Measurements from ENCODE around the gene ARAP1. TPM values are rescaled to one million over a fixed set of nuclear protein-coding genes. Genes with fewer than 3 reads are reported as not detected.

Gene ARAP1
- total RNA-seq, 1 donor from 2014 or later: 106 TPM

DNA sequence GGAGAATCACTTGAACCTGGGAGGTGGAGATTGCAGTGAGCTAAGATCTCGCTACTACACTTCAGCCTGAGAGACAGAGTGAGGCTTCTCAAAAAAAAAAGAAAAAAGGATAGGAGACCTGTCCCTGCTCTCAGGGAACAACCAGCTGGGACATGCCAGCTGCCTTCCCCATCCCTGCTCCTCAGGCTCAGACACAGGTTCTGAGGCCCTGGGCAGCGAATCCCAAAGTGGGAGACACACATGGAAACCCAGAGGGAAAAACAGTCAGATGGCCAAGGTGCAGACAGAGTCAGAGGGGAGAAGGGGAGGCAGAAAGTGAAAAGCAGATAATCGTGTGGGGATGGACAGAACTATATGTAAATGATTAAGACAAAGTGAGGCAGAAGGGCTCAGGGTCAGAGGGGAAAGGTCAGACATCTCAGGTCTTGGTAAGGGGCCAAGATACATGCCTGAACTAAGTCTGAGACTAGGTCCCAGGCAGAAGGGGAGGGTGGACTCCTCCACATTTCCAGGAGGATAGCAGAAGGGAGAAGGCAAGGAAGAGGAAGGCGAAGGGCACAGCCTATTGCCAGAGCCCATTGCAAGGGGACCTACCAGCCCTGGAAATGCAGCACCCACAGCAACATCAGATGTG lies 27.4 kb upstream of the ARAP1 start:
- no peak for DNase-seq

DNA sequence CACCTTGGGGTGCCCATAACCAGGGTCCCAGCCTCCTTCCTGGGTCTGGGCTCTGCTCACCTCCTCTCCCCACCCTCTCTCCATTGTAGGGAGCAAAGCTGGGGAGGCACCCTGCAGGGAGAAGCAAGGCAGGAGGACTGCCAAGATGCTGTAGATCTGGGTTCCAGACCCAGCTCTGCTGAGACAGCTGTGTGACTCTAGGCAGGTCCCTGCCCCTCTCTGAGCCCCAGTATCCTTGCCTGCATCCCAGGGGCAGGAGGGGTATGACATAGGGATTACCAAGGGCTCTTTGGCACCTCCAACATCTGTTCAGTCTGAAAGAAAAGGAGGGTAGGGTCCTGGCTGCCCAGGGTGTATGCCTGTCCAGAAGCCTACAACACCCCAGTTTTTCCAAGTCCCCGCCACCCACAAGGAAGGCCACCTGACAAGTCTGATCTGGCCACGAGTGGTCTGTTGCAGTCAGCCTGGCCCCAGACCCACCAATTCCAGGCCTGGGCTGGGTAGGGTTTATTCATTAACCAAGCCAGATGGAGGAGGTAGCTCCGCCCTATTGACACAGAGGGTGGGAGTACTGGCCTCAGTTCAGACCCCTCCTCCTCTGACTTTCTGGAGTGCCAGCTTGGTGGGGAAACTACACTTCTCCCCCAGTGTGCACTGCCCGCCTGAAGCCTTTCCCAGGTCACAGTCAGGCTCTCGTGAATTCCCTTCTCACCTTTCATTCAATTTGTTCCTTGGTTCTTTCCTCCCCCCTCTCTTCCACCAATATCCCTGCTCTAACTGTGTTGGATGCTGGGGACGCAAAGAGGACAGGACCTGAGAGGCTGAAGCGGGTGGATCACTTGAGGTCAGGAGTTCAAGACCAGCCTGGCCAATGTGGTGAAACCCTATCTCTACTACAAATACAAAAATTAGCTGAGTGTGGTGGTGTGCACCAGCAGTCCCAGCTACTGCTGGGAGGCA lies 26.6 kb upstream of the ARAP1 start:
- no peak for DNase-seq

DNA sequence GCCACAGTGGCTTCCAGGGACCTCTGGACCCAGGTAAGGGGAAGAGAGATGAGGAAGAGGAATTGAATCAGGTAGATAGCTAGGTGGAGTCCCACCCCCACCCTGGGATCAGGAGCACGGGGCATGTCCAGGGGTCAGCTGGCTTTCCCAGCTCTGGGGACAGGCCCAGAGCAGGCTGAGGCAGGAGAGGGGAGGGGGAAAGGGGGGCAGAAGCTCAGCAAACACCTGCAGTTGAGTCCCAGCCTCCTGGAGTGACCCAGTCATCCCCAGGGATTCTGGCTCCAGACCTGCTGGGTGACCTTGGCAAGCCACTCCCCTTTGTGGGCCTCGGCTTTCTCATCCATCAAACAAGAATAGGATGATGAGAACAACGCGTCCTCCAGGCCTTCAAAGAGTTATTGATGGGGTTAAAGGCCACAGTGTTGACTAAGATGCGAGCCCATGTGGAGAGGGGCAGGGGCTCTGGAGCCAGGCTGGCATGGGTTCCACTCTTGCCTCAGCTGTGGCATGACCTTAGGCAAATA lies 25.6 kb upstream of the ARAP1 start:
- DNase-seq: no peak

DNA sequence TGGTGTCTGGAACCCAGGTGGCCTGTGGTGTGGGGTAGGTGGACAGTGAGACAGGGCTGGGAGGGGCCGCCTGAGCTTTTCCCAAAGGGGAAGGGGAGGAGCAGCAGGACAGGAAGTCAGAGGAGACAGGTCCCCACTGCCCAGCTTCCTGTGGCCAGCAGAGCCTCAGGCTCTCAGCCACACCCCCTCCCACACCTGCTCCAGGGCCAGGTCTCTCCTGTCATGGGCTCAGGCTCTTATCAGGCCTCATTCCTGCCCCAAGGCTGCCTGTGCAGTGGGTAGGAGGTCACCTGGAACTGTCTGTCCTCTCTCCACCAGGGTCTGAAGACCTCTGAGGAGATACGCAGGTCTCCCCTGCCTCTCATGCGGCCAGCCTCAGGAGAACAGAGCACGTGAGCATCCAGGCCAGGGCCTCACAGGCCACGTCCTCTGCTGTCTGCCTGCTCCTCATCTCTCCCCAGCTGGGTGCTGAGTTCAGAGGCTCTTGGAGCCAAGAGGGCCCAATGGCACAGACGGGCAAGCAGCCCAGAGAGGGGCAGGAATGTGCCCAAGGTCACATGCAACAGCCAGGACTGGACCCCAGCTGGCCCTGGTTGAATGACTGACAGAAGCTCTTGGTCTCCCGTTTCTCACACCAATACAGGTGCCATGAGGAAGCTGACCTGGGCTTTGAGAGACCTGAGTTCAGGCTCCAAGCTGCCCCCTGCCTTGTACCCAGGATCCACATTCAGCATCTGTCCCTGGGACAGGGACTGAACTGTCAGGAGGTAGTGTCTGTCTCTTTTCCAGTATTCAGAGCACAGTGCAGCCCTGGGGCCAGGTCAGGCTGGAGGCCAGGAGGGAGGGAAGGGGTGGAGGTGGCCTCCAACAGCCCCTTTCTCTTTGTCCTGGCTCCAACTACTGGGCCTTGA lies 24.9 kb upstream of the ARAP1 start:
- DNase-seq: no peak

DNA sequence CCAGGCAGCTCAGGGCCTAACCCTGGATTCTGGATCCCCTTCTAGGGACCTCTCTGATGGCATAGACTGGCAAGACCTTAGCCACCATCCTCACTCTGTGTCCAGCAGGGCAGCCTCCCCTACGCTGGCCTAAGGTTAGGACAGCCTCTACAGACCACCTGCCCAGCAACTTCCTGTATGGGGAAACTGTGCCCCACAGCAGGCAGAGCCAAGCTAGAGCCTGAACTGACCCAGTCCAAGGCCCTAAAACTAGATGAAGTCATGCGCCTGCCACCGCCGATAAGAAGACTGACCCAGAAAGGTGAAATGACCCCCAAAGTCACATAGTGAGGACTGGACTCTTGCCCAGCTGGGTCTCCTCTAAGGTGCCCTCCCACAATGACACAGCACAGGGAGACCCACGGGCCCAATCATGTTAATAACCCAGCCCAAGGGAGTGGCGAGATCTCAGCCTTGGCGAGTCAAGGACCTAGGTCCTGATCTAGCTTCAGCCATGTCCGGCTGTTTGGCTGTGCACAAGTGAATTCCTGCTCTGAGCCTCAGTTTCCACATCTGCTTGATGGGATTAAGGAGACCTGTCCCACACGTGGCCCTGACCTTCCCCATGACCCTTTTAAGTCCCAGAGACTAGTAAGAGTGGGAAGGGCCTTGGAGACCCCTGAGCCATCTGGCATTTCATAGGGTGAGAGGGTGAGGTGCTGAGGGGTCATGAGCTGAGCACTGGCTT lies 24.1 kb upstream of the ARAP1 start:
- no peak for DNase-seq

DNA sequence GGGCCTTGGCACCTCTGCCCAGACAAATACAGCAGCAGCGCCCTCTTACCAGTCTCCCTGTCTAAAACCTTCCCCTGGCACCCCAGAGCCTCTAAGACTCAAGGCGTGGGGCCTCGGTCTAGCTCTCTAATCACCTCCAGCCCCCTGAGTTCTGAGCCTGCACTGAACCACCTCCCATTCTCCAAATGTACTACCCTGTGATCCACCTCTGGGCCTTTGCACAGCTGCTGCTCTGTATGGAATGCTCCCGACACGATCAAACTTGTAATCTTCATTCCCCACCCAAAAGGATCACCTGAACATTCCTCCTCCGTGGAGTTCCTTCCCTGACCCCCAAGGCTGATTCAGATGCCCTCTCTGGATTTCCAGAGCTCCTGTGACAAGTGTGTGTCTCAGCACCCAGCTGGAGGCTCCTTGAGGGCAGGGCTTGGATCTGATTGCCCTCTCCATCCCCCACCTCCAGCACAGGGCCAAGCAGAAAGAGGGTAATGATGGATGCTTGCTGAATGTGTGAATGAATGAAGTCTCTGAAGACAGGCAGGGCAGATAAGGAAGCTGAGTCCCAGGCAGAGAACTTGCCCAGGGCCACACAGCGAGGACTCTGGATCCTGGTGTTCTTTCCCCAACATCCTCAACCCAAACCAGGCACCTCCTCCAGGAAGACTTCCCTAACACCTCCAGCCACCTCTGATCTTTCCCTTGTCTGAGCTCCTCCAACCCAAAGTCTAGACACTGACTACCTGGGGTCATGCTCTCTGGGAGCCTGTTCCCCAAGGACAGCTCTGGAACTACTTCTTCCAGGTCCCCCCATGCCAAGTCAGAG lies 23.3 kb upstream of the ARAP1 start:
- no peak for DNase-seq

DNA sequence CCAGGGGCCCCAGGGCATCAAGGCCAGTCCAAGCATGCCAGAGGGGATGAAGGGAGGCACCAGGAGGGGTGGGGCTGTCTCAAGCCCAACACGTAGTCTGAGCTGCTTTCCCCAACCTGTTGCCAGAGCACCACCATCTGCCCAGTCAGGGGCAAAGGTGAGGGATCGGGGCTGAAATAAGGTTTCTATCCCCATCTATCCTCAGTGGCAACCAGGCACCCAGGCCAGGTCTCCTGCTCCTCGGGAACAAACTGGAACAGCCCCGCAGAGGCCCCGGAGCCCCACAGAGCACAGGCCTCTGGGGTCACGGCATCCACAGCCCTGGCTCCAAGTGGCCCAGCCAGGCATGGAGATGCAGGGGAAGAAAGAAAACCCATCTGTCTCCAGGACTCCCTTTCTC lies 22.3 kb upstream of the ARAP1 start:
- no peak for DNase-seq

DNA sequence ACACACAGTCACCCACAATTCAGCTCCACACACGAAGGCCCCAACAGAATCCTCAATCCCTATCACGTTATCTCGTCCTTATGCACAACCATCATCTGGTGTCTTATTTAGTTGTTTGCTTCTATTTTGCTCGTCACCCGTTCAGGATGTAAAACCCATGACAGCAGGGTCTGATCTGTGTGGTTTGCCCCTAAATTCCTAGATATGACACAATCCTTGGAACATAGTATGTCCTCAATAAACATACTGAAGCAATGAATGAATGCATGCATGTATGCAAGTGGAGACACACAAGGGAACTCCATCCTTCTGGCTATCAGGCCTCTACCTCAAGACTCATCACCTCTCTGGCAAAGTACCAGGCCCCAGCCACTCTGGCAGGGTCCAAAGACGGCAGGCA lies 21.5 kb upstream of the ARAP1 start:
- no peak for DNase-seq

DNA sequence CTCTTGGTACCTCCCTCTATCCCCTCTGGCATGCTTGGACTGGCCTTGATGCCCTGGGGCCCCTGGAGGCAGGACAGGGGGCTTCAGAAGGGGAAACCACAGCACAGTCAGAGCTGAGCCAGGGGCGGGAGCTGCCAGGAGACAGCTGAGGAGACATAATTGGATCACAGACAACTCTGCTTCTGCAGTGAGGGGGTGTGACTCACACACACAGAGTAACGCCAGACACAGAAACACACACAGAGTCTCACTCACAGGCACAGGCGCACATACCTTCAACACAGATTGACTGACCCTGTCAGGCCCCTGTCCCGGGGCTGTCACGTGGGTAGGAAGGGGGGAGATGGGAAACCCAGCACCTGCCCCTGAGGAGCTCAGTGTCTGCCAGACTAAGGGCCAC lies 21.1 kb upstream of the ARAP1 start:
- DNase-seq: peak; percentile 93

DNA sequence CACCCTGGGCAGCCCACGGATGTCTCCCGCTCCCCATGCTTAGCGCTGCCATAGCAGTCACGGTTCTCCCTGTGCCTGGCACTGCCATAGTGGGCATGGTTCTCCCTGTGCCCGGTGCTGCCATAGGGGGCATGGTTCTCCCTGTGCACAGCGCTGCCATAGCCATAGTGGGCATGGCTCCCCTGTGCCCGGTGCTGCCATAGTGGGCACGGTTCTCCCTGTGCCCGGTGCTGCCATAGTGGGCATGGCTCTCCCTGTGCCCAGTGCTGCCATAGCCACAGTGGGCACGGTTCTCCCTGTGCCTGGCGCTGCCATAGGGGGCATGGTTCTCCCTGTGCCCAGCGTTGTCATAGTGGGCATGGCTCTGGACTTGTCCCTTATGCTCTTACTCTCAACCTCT lies 19.9 kb upstream of the ARAP1 start:
- DNase-seq: no peak

DNA sequence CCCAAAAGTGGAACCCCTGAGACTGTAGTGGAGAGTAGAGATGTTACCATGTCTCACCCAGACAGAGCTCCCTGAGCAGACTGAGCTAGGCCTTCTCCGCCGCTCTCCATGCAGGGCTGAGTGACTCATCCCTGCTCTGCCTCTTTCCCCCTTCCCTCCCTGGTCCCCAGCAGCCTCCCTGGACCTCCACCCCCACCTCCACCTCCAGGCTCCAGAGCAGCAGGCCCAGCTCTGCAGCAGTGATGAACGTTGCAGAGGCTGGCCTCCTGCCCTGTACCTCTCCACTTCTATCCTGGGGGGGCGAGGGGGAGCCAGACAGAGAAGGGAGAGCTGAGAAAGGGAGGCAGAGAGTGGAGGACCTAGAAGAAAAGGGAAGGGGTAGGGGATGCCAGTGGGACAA lies 19.3 kb upstream of the ARAP1 start:
- DNase-seq: no peak

DNA sequence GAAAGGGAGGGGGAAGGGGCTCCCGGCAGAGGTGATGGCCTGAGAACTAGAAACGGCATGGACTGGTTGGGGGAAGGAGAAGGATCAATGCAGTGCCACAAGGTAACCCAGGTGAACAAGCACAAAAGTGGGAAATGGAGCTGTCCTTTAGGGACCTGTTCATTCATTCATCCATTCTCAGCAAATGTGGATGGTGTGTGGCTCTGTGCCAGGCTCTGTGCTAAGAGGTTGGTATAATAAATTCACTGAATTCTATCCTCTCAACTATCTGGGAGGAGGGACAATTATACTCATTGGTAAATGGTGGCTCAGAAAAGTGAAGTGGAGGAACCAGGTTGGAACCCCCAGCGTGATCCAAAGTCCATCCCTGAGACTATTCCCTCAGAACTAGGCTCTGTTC lies 18.6 kb upstream of the ARAP1 start:
- DNase-seq: no peak

DNA sequence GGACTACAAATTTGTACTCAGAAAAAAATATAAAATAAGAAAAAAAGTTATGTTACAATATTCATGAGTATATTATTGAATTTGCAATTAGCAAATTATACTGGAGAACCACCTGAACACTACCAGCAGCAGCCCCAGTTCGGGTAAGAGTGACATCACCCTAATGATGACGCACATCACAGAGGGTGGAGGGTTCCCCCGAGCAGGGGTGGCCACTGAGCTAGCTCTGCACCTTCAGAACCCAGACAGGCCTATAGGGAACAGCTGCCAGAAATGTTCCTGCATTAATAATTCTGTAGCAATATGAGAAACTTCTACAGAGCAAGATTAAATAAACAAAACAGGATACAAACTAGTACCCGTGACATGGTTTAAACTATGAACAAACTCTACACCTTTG lies 17.5 kb upstream of the ARAP1 start:
- no peak for DNase-seq

DNA sequence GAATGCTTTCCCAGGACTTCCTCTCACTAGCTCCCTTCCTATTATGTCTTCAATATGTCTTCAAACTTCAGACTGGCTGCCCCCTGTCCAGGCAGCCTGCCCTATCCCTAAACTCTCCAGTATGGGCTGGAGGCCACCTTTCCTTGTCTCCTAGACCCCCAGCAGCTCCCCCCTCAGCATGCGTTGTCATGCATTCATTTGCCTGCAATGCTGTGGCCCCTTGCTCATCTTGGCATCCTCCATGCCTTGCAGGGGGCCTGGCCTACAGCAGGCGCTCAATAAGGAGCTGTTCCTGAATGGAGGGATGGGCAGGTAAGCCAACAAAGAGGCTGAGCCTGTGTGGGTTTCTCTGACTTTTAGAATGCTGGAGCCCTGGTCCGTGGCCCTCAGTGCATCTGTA lies 16.4 kb upstream of the ARAP1 start:
- no peak for DNase-seq

DNA sequence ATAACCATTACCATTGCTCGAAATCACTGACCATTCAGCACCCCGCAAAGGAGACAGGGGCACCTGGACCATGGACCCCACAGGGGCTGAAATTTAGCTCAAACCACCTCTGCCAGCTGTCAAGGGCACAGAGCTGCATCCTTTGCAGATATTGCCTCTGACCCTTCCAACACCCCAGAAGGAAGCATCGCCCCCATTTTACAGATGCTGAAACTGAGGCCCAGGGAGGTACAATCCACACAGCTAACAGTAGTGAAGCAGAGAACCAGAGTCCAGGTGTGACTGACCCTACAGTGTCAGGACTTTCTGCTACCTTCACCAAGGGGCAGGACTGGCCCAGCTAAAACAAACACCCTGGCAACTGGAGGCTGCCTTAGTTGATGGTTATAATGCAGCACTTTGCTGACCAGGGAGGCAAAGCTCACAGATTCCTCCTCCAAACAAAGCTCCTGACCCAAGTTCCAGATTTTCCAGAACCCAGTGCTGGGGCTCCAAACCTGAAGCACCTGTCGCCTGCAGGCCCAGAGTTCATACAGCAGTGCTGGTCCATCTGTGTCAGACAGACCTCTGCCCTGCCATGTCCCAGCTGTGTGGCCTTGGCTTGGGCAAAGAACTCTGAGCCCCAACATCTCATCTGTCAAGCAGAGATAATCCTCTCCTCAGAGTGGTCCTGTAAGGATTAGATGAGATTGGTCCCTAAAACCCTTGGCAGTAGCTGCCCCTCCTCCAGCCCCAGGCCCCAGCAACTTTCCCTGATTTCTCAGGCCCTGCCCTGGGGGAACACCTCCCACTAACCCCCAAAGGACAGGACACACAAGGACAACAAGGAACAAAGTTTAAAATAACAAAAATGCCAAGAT lies 15.2 kb upstream of the ARAP1 start:
- no peak for DNase-seq

DNA sequence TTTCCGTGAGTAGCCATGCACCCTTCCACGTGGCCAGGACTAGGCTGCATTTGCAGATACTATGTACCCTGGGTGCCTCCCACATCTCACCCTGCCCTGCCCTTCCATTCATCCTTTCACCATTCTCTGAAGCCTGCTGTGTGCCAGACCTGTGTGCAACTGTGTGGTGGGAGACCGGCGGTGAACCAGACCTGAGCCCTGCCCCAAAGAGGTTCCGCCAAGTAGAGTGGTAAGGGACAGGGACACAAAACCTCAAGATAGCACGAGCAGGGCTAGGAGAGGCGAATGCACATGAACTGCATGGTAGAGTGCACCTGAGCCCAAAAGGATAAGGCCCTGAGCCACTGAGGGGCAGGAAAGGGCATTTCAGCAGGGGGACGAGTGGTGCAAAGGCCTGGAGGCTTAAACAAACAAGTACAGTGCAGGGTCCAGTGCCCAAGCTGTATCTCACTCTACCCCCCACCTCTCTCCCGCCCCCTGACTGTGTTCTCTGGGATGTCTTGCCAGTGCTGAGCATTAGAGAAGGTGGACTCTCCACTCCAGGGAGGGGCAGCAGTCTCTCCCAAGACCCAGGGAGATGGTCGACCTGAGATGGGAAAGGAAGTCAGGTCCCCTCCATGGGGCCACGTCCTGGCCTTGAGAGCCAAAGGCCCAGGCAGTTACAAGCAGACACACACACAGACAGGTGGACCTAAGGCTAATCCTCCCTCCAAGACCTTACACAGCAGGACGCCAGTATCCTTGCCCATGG lies 14.1 kb upstream of the ARAP1 start:
- DNase-seq: no peak

DNA sequence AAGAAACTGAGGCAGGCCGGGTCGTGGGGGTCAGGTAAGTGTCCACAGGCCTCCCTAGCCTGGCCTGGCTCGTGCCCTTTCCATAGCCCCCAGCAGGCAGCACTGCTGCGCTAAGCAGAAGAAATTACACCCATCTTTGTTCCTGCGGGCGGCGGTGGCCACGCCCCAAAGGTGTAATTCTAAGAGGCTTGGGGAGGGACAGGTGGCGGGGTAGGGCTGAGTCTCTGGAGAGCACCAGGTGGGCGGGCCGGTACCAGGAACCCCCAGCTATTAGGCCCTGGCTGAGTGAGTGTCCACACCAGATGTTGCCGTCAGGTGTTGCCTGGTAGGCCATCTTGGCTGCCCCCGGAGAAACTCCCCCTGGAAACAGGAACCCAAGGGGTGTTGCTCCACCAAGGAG lies 12.3 kb upstream of the ARAP1 start:
- DNase-seq: no peak

DNA sequence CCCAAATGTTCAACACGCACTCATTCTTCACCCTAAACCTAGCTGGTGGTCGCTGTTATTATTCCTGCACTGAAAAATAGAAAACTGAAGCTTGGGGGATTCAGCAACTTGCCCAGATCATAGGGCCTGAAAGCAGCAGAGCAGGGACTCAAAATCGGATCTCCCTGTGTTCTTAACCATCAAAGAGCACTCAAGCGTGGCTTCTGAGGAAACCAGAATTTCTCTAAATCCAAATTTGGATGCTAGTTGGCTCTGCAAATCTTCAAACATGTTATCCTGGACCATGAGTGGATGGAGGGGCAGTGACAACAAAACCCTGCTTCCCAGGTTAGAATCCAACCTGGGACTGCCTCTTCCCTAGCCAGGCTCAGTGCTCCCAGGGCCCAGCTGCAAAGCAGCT lies 11.6 kb upstream of the ARAP1 start:
- DNase-seq: no peak

DNA sequence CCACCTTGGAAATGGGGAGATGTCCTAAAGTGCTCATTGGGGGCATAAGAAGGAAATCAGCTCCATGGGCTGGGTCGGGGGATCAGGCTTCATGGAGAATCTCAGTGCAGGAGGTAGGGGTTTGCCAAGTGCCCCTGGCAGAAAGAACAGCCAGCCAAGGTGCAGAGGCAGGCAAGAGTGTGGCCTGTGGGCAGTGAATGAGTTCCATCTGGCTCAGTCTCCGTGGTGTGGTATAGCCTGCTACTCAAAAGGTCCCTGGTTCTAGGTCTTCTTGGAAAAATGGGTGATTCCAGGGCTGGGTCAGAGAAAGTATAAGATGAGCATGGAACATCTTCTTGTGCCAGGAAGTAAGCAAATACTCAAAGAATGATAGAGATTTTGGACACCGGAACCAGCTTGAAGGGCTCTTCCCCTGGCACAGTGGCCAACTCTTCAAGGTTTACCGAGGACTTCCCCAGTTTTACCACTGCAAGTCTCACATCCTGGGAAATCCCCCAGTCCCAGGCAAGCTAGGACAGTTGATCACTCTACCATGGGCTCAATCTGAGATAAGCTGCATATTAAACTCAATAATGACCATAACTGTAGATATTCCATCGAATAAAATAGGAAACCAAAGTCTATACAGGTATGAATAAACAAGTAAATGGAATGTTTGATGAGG lies 10.6 kb upstream of the ARAP1 start:
- no peak for DNase-seq
